D721Med (cell line): ENCODE measurements around the gene BRD8.
A peak's percentile ranks its signal among the peaks of the same experiment; 100 is the strongest.

Experiments used
- DNase-seq: peaks from one replicate; pipeline ENCODE4 v3.0.0; 2011; ENCODE audit warnings: low spot score; ENCODE audit not compliant: insufficient read length
- FAIRE-seq: peaks from 2 replicates; lab custom pipeline; 2011; peaks lifted over from hg19 to GRCh38; lab: Jason Lieb, UNC
- CTCF ChIP-seq: IDR thresholded peaks from 2 replicates; pipeline ENCODE4 v1.5.1; 2012; ENCODE audit warnings: mild to moderate bottlenecking, control low read depth; ENCODE audit not compliant: insufficient read depth; ENCODE audit errors: missing control alignments

The BRD8 gene

GRCh38 chr5:138111181-138111580, 67.2 kb downstream of the BRD8 start:
- FAIRE-seq (no peak), DNase-seq (no peak)
- TF ChIP-seq CTCF = no peak

DNA sequence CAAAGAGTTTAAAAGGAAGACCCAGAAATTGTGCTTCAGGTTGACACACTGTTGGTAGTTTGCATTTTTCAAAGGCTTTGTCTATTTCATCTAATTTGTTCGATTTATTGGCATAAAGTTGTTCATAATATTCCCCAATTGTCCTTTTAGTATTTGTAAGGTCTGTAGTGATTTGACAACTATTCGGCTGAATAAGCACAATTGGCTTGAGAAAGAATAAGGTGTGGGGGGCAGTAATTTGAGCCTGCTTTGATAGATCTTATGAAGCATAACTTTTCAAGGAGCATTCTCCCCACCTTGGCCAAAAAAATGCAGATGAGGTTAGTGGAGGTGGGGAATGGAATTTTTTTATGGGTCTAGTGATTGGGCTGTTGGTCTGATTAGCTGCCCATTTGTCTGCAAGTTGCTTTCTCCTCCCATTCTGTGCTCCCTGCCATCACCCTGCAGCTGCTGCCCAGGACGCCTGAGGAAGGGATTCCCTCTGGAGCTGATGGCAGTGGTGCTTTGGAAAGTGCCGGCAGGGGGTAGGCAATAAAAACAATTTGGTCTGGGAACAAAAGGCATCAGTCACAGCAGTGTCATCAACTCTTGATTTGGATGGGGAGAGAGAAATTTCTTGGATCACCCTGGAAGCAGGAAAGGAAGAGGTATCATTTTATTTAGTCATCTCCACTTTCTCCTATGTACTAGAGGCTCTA, 68.0 kb downstream of the BRD8 start:
- TF ChIP-seq CTCF = no peak
- FAIRE-seq = no peak
- no peak for DNase-seq

- peak; percentile 69 for FAIRE-seq
- no peak for TF ChIP-seq CTCF
- DNase-seq = peak; percentile 57
These were observed 68.8 kb downstream of the BRD8 start for GRCh38 chr5:138109463-138110265.

- no peak for TF ChIP-seq CTCF
- DNase-seq (no peak), FAIRE-seq (no peak)
These were observed 71.2 kb downstream of the BRD8 start for GRCh38 chr5:138107213-138107612.

DNA sequence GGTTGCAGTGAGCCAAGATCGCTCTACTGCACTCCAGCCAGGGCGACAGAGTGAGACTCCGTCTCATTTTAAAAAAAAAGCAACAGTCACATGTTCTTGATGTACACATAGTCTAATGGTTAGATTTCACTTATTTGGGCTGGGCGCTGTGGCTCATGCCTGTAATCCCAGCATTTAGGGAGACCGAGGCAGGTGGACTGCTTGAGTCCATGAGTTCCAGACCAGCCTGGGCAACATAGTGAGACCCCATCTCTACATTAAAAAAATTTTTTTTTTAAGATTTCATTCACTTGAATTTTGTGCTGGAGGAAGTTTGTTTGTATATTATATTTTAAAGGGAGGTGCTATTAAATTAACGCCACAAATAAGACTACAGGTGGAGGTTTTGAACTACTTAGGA, 72.7 kb downstream of the BRD8 start:
- FAIRE-seq = no peak
- TF ChIP-seq CTCF = no peak
- DNase-seq = no peak

DNA sequence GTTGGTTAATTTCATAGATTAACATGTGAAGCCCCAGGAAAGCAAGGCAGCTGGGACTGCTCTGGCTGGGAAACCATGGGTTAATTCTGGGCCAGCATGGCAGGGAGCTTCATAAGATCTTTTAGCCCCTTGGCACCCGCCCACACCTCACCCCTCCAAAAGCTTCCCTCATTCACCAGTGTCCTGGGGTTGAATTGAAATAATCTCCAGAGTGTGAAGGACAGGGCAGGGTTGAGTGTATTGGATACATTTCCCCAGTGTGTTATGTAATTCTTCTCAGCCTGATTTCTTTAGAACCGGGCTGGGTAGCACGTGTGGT, 75.2 kb downstream of the BRD8 start:
- no peak for DNase-seq
- no peak for FAIRE-seq
- TF ChIP-seq CTCF = no peak
